Trophoblast cell (in vitro differentiated cells and primary cell): ENCODE results near the gene INTS14.
A peak's percentile ranks its signal among the peaks of the same experiment; 100 is the strongest.

Source experiments
- DNase-seq, 2 donors: peaks; one replicate each; pipeline ENCODE4 v3.0.0-alpha.2; 2016
- H2AFZ ChIP-seq: 2 replicates; pipeline ENCODE4 v1.6.1; 2013; ENCODE audit warnings: low read length, moderate library complexity, mild to moderate bottlenecking; ENCODE audit not compliant: insufficient read depth, poor library complexity
- H2AK5ac ChIP-seq: 2 replicates; pipeline ENCODE4 v1.6.1; 2013; ENCODE audit warnings: mild to moderate bottlenecking, low read length
- H2BK120ac ChIP-seq: 2 replicates; pipeline ENCODE4 v1.6.1; 2013; ENCODE audit warnings: low read length, mild to moderate bottlenecking, moderate library complexity; ENCODE audit not compliant: insufficient read depth, poor library complexity
- H2BK12ac ChIP-seq: 2 replicates; pipeline ENCODE4 v1.6.1; 2013; ENCODE audit warnings: mild to moderate bottlenecking, low read length, moderate library complexity
- H2BK5ac ChIP-seq: 2 replicates; pipeline ENCODE4 v1.6.1; 2013; ENCODE audit warnings: low read length, low read depth, moderate library complexity, mild to moderate bottlenecking; ENCODE audit not compliant: poor library complexity
- H3K14ac ChIP-seq: 2 replicates; pipeline ENCODE4 v1.6.1; 2013; ENCODE audit warnings: mild to moderate bottlenecking, low read length
- H3K18ac ChIP-seq: 2 replicates; pipeline ENCODE4 v1.6.1; 2013; ENCODE audit warnings: mild to moderate bottlenecking, low read length
- H3K23ac ChIP-seq: 2 replicates; pipeline ENCODE4 v1.6.1; 2013; ENCODE audit warnings: low read length
- H3K27ac ChIP-seq: 2 replicates; pipeline ENCODE4 v1.5.1; 2013; ENCODE audit warnings: low read depth, mild to moderate bottlenecking, inconsistent platforms, low read length, moderate library complexity
- H3K27me3 ChIP-seq: 2 replicates; pipeline ENCODE4 v1.6.1; 2013; ENCODE audit warnings: inconsistent platforms, mild to moderate bottlenecking, low read length, moderate library complexity; ENCODE audit not compliant: insufficient read depth
- H3K36me3 ChIP-seq, 2 experiments: 1 replicate in 1 of 2; 2 replicates in 1 of 2; pipeline ENCODE4 v1.6.1; 2013; ENCODE audit warnings: low read length in 2 of 2, mild to moderate bottlenecking in 2 of 2, moderate library complexity in 1 of 2; ENCODE audit not compliant: insufficient read depth in 2 of 2, control insufficient read depth in 1 of 2
- H3K4ac ChIP-seq: 2 replicates; pipeline ENCODE4 v1.6.1; 2013; ENCODE audit warnings: low read depth, mild to moderate bottlenecking, low read length, moderate library complexity
- H3K4me1 ChIP-seq, 2 experiments: 1 replicate in 1 of 2; 2 replicates in 1 of 2; pipeline ENCODE4 v1.6.1; 2013; ENCODE audit warnings: low read length in 2 of 2, mild to moderate bottlenecking in 2 of 2, moderate library complexity in 1 of 2; ENCODE audit not compliant: insufficient read depth in 2 of 2, control insufficient read depth in 1 of 2
- H3K4me2 ChIP-seq: 2 replicates; pipeline ENCODE4 v1.6.1; 2013; ENCODE audit warnings: inconsistent platforms, mild to moderate bottlenecking, low read length, moderate library complexity
- H3K4me3 ChIP-seq: 2 replicates; pipeline ENCODE4 v1.5.1; 2013; ENCODE audit warnings: mild to moderate bottlenecking, low read depth, low read length, inconsistent platforms
- H3K79me1 ChIP-seq: one replicate; pipeline ENCODE4 v1.6.1; 2013; ENCODE audit warnings: low read length
- H3K79me2 ChIP-seq: 2 replicates; pipeline ENCODE4 v1.6.1; 2013; ENCODE audit warnings: low read length, mild to moderate bottlenecking; ENCODE audit not compliant: control insufficient read depth, insufficient read depth, poor library complexity
- H3K9ac ChIP-seq: 2 replicates; pipeline ENCODE4 v1.6.1; 2013; ENCODE audit warnings: mild to moderate bottlenecking, low read length
- H3K9me3 ChIP-seq: 2 replicates; pipeline ENCODE4 v1.6.1; 2013; ENCODE audit warnings: low read depth, mild to moderate bottlenecking, control low read depth, inconsistent platforms, low read length; ENCODE audit not compliant: insufficient read depth
- H4K12ac ChIP-seq: 2 replicates; pipeline ENCODE4 v1.6.1; 2013; ENCODE audit warnings: low read depth, mild to moderate bottlenecking, low read length, moderate library complexity
- H4K8ac ChIP-seq: 2 replicates; pipeline ENCODE4 v1.6.1; 2013; ENCODE audit warnings: low read depth, mild to moderate bottlenecking, low read length, moderate library complexity
- H4K91ac ChIP-seq: one replicate; pipeline ENCODE4 v1.6.1; 2013; ENCODE audit warnings: low read depth, mild to moderate bottlenecking, low read length, moderate library complexity
- WGBS: extraction: QIAGEN DNeasy Blood & Tissue Kit; methylation state at CpG from one replicate; pipeline ENCODE4 v1.1.7; 2013; ENCODE audit warnings: missing lambda C conversion rate; ENCODE audit not compliant: insufficient read length, insufficient coverage; ENCODE audit errors: extremely low coverage; 5-methylcytosine and 5-hydroxymethylcytosine counted together

The INTS14 gene

GRCh38 chr15:65611888-65612615 lies 1.1 kb upstream of the INTS14 start:
- Histone ChIP-seq H2BK5ac (peak overlapping the region; percentile 28), H3K36me3 (peaks cover 0 to 1% of the 10 kb centered on the region in 2 experiments), H2BK12ac (no peak overlapping the region), H3K9ac (peak overlapping the region; percentile 93), H3K4ac (peak overlapping the region; percentile 57), H3K4me2 (peak overlapping the region; percentile 73), H3K23ac (no peak overlapping the region), H4K12ac (peak overlapping the region; percentile 87), H2AK5ac (peak overlapping the region; percentile 87), H2AFZ (peak overlapping the region; percentile 80), H3K18ac (peak overlapping the region; percentile 51), H3K27ac (peak overlapping the region; percentile 85), H3K79me2 (peaks cover 8% of the 10 kb centered on the region), H3K4me3 (peak overlapping the region; percentile 20), H3K9me3 (no peaks in the 10 kb centered on the region), H4K91ac (peak overlapping the region; percentile 88), H2BK120ac (no peak overlapping the region), H3K79me1 (peaks cover 12% of the 10 kb centered on the region), H3K27me3 (no peaks in the 10 kb centered on the region), H4K8ac (peak overlapping the region; percentile 99), H3K4me1 (peaks cover 6 to 11% of the 10 kb centered on the region in 2 experiments), H3K14ac (peak overlapping the region; percentile 82)
- no peak for DNase-seq
- no CpG with 5 or more reads among the region's 5 CpGs for WGBS

GRCh38 chr15:65603559-65603958 lies 7.4 kb downstream of the INTS14 start:
- no peak overlapping the region for H3K27ac ChIP-seq
- no peak overlapping the region for H2AK5ac ChIP-seq
- no peak overlapping the region for H3K9ac ChIP-seq
- WGBS, result no CpG with 5 or more reads among the region's 1 CpG
- no peaks in the 10 kb centered on the region for H3K79me1 ChIP-seq
- H3K4ac ChIP-seq, result no peak overlapping the region
- H2BK5ac ChIP-seq, result no peak overlapping the region
- no peaks in the 10 kb centered on the region for H3K27me3 ChIP-seq
- H3K18ac ChIP-seq, result no peak overlapping the region
- H3K23ac ChIP-seq, result no peak overlapping the region
- no peak overlapping the region for H4K91ac ChIP-seq
- H3K36me3 ChIP-seq, result peaks cover 12 to 24% of the 10 kb centered on the region in 2 experiments
- no peaks in the 10 kb centered on the region for H3K9me3 ChIP-seq
- H3K14ac ChIP-seq, result no peak overlapping the region
- H3K4me2 ChIP-seq, result no peak overlapping the region
- H4K12ac ChIP-seq, result no peak overlapping the region
- no peak overlapping the region for H4K8ac ChIP-seq
- H2BK12ac ChIP-seq, result no peak overlapping the region
- H3K4me1 ChIP-seq, result no peaks in the 10 kb centered on the region
- H2BK120ac ChIP-seq, result no peak overlapping the region
- H3K79me2 ChIP-seq, result no peaks in the 10 kb centered on the region
- no peak overlapping the region for H2AFZ ChIP-seq
- no peak overlapping the region for H3K4me3 ChIP-seq
- no peak for DNase-seq

- Histone ChIP-seq H2BK120ac (no peak overlapping the region), H3K14ac (no peak overlapping the region), H3K4me2 (no peak overlapping the region), H3K36me3 (peaks cover 12 to 24% of the 10 kb centered on the region in 2 experiments), H3K4me3 (no peak overlapping the region), H3K27me3 (no peaks in the 10 kb centered on the region), H3K9ac (no peak overlapping the region), H4K8ac (no peak overlapping the region), H4K91ac (no peak overlapping the region), H3K4ac (no peak overlapping the region), H2BK12ac (no peak overlapping the region), H4K12ac (no peak overlapping the region), H2BK5ac (no peak overlapping the region), H3K79me1 (no peaks in the 10 kb centered on the region), H3K18ac (no peak overlapping the region), H3K4me1 (no peaks in the 10 kb centered on the region), H2AK5ac (no peak overlapping the region), H3K79me2 (no peaks in the 10 kb centered on the region), H3K23ac (no peak overlapping the region), H3K27ac (no peak overlapping the region), H3K9me3 (no peaks in the 10 kb centered on the region), H2AFZ (no peak overlapping the region)
- WGBS, result no CpG with 5 or more reads among the region's 2 CpGs
- no peak for DNase-seq
Measured at GRCh38 chr15:65603134-65603533, 7.8 kb downstream of the INTS14 start.

- H3K9ac ChIP-seq, result no peak overlapping the region
- H3K79me2 ChIP-seq, result no peaks in the 10 kb centered on the region
- H3K4me3 ChIP-seq, result no peak overlapping the region
- H2BK5ac ChIP-seq, result no peak overlapping the region
- H2AK5ac ChIP-seq, result no peak overlapping the region
- H4K8ac ChIP-seq, result no peak overlapping the region
- WGBS, result no CpG with 5 or more reads among the region's 5 CpGs
- H3K4me1 ChIP-seq, result no peaks in the 10 kb centered on the region
- no peak overlapping the region for H3K27ac ChIP-seq
- H2BK12ac ChIP-seq, result no peak overlapping the region
- H4K91ac ChIP-seq, result no peak overlapping the region
- H2AFZ ChIP-seq, result no peak overlapping the region
- no peak overlapping the region for H3K18ac ChIP-seq
- no peaks in the 10 kb centered on the region for H3K9me3 ChIP-seq
- H3K27me3 ChIP-seq, result no peaks in the 10 kb centered on the region
- no peak overlapping the region for H3K4ac ChIP-seq
- H2BK120ac ChIP-seq, result no peak overlapping the region
- no peak overlapping the region for H3K14ac ChIP-seq
- peaks cover 12 to 22% of the 10 kb centered on the region in 2 experiments for H3K36me3 ChIP-seq
- H4K12ac ChIP-seq, result no peak overlapping the region
- H3K23ac ChIP-seq, result no peak overlapping the region
- no peak for DNase-seq
- H3K4me2 ChIP-seq, result no peak overlapping the region
- no peaks in the 10 kb centered on the region for H3K79me1 ChIP-seq
Measured at GRCh38 chr15:65599677-65600076, 11.3 kb downstream of the INTS14 start.
